Panc1 (cell line): Measurements from ENCODE around the gene CCDC9. TPM values are rescaled to one million over a fixed set of nuclear protein-coding genes. Genes with fewer than 3 reads are reported as not detected.

Source experiments
- ATAC-seq: fragments of 200-7000 bp; cut with Tn5 transposase; 2 replicates; pipeline ENCODE4 v1.9.1; 2020; ENCODE audit warnings: mild to moderate bottlenecking, moderate library complexity
- Bru-seq: library from RNA; stranded (reverse); fragments of 400-500 nt; gene quantifications from one replicate; lab custom pipeline; 2021; lab: Mats Ljungman, UMichigan
- BruChase-seq, 2 experiments: library from RNA; stranded (reverse); fragments of 400-500 nt; gene quantifications; one replicate each; lab custom pipeline; 2021; lab: Mats Ljungman, UMichigan
- BruUV-seq: library from RNA; stranded (reverse); fragments of 400-500 nt; replicated peaks from 2 replicates; lab custom pipeline; 2021; lab: Mats Ljungman, UMichigan
- CTCF ChIA-PET: fragments of 300-600 bp; sonication (Branson Sonifier 250); formaldehyde crosslinking; loops from one replicate; lab custom pipeline; 2022; ENCODE audit warnings: antibody characterized with exemption; lab: Charles Lee
- POLR2A ChIA-PET: fragments of 300-600 bp; sonication (Branson Sonifier 250); formaldehyde crosslinking; loops from one replicate; lab custom pipeline; 2022; ENCODE audit warnings: antibody characterized with exemption; lab: Charles Lee
- DNase-seq: peaks from one replicate; pipeline ENCODE4 v3.0.0-alpha.2; 2010; ENCODE audit warnings: low read depth, low spot score
- H3K27ac ChIP-seq: 2 replicates; pipeline ENCODE4 v1.5.1; 2011; ENCODE audit warnings: mild to moderate bottlenecking, low read length, inconsistent platforms
- H3K27me3 ChIP-seq: fragments of 200-500 bp; sonication (Bioruptor generic); 2 replicates; pipeline ENCODE4 v1.6.0; 2014; ENCODE audit warnings: low read length, inconsistent platforms; ENCODE audit not compliant: control insufficient read depth, insufficient read depth
- H3K36me3 ChIP-seq: fragments of 200-500 bp; sonication (Bioruptor generic); 2 replicates; pipeline ENCODE4 v1.5.1; 2014; ENCODE audit warnings: inconsistent platforms, mild to moderate bottlenecking, low read length, moderate library complexity; ENCODE audit not compliant: control insufficient read depth, insufficient read depth
- H3K4me1 ChIP-seq: 2 replicates; pipeline ENCODE4 v1.5.1; 2011; ENCODE audit warnings: inconsistent platforms, mild to moderate bottlenecking, low read length, moderate library complexity; ENCODE audit not compliant: control insufficient read depth, insufficient read depth
- H3K4me3 ChIP-seq, 2 experiments: 2 replicates each; pipeline ENCODE4 v1.5.1; 2011 to 2012; ENCODE audit warnings: low read depth in 2 of 2, low read length in 2 of 2, mild to moderate bottlenecking in 2 of 2, inconsistent platforms in 1 of 2, moderate library complexity in 1 of 2
- H3K9me3 ChIP-seq: fragments of 200-500 bp; sonication (Bioruptor generic); 2 replicates; pipeline ENCODE4 v1.5.1; 2014; ENCODE audit warnings: low read depth, mild to moderate bottlenecking, inconsistent platforms, low read length, moderate library complexity; ENCODE audit not compliant: control insufficient read depth, insufficient read depth
- POLR2AphosphoS5 ChIP-seq: IDR thresholded peaks from 2 replicates; pipeline ENCODE4 v1.6.1; 2012; ENCODE audit warnings: mild to moderate bottlenecking, low read depth, low read length, moderate library complexity
- REST ChIP-seq, 2 experiments: IDR thresholded peaks; 2 replicates each; pipeline ENCODE4 v1.6.1; 2011 to 2012; ENCODE audit warnings: low read depth in 2 of 2, control low read depth in 1 of 2, low read length in 1 of 2, mild to moderate bottlenecking in 1 of 2, moderate library complexity in 1 of 2; ENCODE audit not compliant: insufficient read depth in 1 of 2
- SIN3A ChIP-seq: IDR thresholded peaks from 2 replicates; pipeline ENCODE4 v1.6.1; 2012; ENCODE audit warnings: low read depth, mild to moderate bottlenecking, low read length, moderate library complexity, borderline replicate concordance; ENCODE audit not compliant: insufficient read depth
- TCF7L2 ChIP-seq: IDR thresholded peaks from 2 replicates; pipeline ENCODE4 v1.6.1; 2011; ENCODE audit warnings: mild to moderate bottlenecking, low read depth, low read length, inconsistent platforms
- in situ Hi-C: cut with HindIII; loops from 2 replicates; pipeline ENCODE4 v1.10.0; 2016; ENCODE audit warnings: low sequenced_read_pairs, low pct_unique_long_range_greater_than_20kb
- intact Hi-C: fragments of 100-400 bp; cut with micrococcal nuclease; formaldehyde crosslinking; loops from one replicate; pipeline ENCODE4 v1.10.0; 2022; ENCODE audit not compliant: unreplicated experiment
- long read RNA-seq: library from polyadenylated mRNA; unstranded; transcript quantifications from one replicate; pipeline ENCODE4 v2.0.0, GENCODE V29; 2021; ENCODE audit not compliant: unreplicated experiment
- polyA plus RNA-seq: library from polyadenylated mRNA; unstranded; fragments of >200 nt; gene quantifications from one replicate; pipeline ENCODE4 v1.2.1, GENCODE V29; 2012; ENCODE audit warnings: missing spikeins; ENCODE audit not compliant: insufficient read length
- total RNA-seq: library from RNA; stranded (reverse); gene quantifications from one replicate; pipeline ENCODE4 v1.2.1, GENCODE V29; 2021; ENCODE audit not compliant: unreplicated experiment
- TF ChIP-seq, protein P1 (sequence below): fragments of 450-650 bp; IDR thresholded peaks from 2 replicates; pipeline ENCODE4 v1.5.1; 2017; ENCODE audit warnings: mild to moderate bottlenecking

Gene CCDC9
- 29.2 TPM for total RNA-seq
- 31.2 TPM for polyA plus RNA-seq
- Bru-seq, nascent RNA: percentile 72 among the genes with signal in this experiment
- percentile 77 among the genes with signal in this experiment for BruChase-seq, experiment 1, labeled RNA remaining after a 2-hour chase
- percentile 79 among the genes with signal in this experiment for BruChase-seq, experiment 2, labeled RNA remaining after a 6-hour chase
- long read RNA-seq, transcript CCDC9-201 (12 exons, 2,093 nt): major isoform, 10 of 40 reads
- long read RNA-seq, partial matches to known transcripts: 7 of 40 reads
- long read RNA-seq, other reads (novel, unspliced or antisense): 23 of 40 reads

DNA sequence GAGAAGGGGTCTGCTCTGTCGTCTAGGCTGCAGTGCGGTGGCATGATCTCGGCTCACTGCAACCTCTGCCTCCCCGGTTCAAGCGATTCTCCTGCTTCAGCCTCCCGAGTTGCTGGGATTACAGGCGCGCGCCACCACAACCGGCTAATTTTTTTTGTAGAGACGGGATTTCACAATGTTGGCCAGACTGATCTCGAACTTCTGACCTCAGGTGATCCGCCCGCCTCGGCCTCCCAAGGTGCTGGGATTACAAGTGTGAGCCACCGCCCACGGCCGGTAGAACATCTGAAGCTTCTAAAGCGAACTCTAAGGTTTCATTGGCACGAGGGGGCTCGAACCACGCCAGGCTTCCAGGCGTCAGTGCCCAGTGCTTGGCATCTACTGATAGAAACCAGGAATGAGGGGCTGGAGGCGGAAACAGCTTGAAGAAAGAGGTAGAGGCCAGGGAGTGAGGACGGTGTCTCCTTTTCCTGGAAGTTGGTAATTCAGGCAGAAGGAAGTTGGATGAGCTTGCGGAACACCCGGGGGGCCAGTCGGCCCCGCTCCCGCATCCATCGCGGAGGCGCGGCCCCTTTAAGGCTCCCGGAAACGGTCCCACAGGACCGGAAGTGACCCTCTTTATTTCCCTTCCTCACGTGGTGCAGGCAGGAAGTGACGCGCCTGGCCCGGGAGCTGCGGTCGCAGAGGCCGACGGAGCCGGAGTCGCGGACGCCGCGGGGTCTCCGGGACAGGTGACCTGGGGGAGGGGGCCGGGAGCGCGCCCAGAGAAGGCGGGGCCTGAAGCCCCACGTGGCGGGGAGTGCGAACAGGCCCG, at the start of gene CCDC9:
Gene CCDC9, plus strand, starts transcription at position 647 of the 814 bp plus-strand sequence. CDS start 1,876 bp downstream, outside the sequence.
- peak within 1 kb of the TSS; percentile 65 to 89 for H3K4me3 ChIP-seq
- peaks cover 6% of the 10 kb centered on the region for H3K4me1 ChIP-seq
- in situ Hi-C loops (no loop called here), intact Hi-C loops (no loop called here)
- DNase-seq (no peak), ATAC-seq (peak; percentile 88)
- no peaks in the 10 kb centered on the region for H3K27me3 ChIP-seq
- H3K9me3 ChIP-seq: no peaks in the 10 kb centered on the region
- TSS peak; percentile 98 for BruUV-seq
- no peaks in the 10 kb centered on the region; the same call in 1 of the 2 replicates for H3K36me3 ChIP-seq
- 0 out of 2 replicates have a peak, but pooled peaks have one; percentile 49 for TF ChIP-seq POLR2AphosphoS5
- TF ChIP-seq TCF7L2: no peak
- TF ChIP-seq, protein P1, sequence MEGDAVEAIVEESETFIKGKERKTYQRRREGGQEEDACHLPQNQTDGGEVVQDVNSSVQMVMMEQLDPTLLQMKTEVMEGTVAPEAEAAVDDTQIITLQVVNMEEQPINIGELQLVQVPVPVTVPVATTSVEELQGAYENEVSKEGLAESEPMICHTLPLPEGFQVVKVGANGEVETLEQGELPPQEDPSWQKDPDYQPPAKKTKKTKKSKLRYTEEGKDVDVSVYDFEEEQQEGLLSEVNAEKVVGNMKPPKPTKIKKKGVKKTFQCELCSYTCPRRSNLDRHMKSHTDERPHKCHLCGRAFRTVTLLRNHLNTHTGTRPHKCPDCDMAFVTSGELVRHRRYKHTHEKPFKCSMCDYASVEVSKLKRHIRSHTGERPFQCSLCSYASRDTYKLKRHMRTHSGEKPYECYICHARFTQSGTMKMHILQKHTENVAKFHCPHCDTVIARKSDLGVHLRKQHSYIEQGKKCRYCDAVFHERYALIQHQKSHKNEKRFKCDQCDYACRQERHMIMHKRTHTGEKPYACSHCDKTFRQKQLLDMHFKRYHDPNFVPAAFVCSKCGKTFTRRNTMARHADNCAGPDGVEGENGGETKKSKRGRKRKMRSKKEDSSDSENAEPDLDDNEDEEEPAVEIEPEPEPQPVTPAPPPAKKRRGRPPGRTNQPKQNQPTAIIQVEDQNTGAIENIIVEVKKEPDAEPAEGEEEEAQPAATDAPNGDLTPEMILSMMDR: no peak
- no peak for TF ChIP-seq REST (IDR thresholded peaks at IDR 0.05; ENCODE audit: insufficient read depth in 1 of 2, low read depth in 2 of 2, low read length in 1 of 2)
- TF ChIP-seq SIN3A: 0 out of 2 replicates have a peak, but pooled peaks have one; percentile 51
- ChIA-PET POLR2A (interaction anchor here (0.6 to 1.5 kb wide), 4 partner anchors 12 to 545 kb away, joined by 3 to 29 read pairs (median 4); partner anchors contain the start of gene INAFM1), CTCF (interaction anchor here (0.6 to 1.4 kb wide), 3 partner anchors 12 to 195 kb away, joined by 4 to 9 read pairs (median 8); no protein-coding TSS in a partner anchor)
- peak within 1 kb of the TSS; percentile 93 for H3K27ac ChIP-seq

- H3K27ac ChIP-seq: peak overlapping the region; percentile 66; the same call in 1 of the 2 replicates
- no peaks in the 10 kb centered on the region for H3K36me3 ChIP-seq
- no peak overlapping the region for H3K4me3 ChIP-seq
- intact Hi-C loops: no loop called here
- ChIA-PET POLR2A (interaction anchor here (0.9 to 1.6 kb wide), 2 partner anchors 16 to 35 kb away, joined by 4 read pairs; no protein-coding TSS in a partner anchor), CTCF (interaction anchor here (0.6 to 4.4 kb wide), 4 partner anchors 9 to 38 kb away, joined by 5 to 40 read pairs (median 10); no protein-coding TSS in a partner anchor)
- no peaks in the 10 kb centered on the region for H3K27me3 ChIP-seq
- DNase-seq (no peak), ATAC-seq (0 out of 2 replicates have a peak, but pooled peaks have one; percentile 11)
- BruUV-seq: TSS peak; percentile 94
- H3K4me1 ChIP-seq: peaks cover 14% of the 10 kb centered on the region
- in situ Hi-C loops: no loop called here
- TF ChIP-seq SIN3A (no peak), TCF7L2 (no peak), REST (IDR thresholded peaks at IDR 0.05; ENCODE audit: insufficient read depth in 1 of 2, low read depth in 2 of 2, low read length in 1 of 2) (no peak), POLR2AphosphoS5 (no peak)
- TF ChIP-seq, protein P1: no peak
- no peaks in the 10 kb centered on the region for H3K9me3 ChIP-seq
Observed at GRCh38 chr19:47209319-47210179, 46.8 kb upstream of the CCDC9 start.
